Colon (tissue), 2 donors: Measurements from ENCODE around the gene MRTFB.

ENCODE experiments used
- FAIRE-seq: peaks from 2 replicates; lab custom pipeline; 2012; peaks lifted over from hg19 to GRCh38; lab: Jason Lieb, UNC
- donor health status: control.
- donor health status: control.

Gene MRTFB

DNA sequence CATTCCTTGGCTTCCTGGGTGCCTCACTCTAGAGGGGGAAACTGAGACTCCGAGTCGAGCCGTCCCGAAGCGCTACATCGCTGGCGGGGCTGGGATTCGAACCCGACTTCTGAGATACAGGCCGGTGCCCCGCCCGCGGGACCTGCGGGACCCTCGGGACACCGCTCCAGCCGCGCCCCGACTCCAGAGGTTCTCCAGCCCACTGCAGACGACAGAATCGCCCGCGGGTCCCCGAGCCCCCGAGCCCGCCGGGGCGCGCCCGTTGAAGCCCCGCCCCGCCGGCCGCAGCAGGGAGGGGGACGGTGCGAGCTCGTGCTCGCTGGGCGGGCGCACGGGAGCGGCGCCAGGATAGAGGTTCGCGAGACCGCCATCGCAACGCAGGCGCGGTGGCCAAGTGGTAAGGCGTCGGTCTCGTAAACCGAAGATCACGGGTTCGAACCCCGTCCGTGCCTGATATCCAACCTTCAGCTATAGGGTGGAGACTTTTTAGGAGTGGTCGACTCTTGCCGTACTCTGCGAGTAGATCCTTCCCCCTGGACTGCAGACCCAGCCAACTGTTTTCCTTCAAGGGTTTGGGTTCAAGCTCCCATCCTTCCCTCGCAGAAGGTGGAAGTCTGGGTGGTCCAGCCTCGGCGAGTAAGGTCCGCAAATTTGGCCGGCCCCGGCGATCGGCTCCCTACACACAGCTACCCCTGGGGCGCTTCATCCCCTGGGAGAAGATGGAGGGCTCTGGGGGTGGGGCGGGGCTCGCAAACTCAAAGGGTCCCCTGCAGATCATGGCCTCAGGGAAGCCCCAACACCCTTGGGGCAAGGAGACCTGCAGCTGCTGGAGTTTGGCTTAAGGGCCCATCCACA is 214.6 kb downstream of the MRTFB start:
- no peak for FAIRE-seq

DNA sequence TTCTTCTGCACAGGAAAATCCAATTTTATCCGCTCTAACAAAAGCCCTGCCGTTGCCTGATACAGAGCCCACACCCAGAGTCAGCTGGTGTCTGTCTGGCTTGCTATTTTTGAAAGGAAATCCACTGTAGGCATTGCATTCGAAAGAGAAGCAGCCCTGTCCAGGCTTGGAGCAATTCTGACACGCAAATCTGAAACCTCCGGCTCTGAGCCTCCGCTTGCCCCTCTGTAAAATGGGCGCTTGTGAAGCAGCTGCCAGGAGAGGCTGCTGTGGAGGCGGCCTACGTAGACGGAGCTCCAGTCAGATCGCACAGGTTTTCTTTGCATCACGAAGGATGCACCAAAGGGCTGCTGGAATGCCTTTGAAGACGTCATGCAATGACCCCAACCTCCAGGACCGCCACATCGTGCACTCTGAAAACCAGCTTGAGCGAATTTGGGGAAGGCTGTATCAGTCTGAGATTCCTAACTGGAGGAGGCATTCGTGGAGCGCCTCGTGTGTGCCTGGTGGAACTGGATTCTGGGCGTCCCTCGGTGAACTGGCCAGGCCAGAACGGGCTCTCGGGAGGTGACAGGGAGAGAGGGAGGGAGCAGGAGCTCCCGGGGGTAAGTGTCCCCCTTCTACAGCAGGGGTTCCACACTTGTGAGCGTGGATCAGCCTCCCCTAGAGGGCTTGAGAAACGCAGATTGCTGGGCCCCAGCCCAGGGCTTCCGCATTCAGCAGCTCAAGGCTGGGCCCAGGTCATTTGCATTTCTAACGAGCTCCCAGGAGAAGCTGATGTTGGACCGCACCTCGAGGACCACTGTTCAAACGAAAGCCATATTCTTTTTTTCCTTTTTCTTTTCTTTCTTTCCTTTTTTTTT is 215.5 kb downstream of the MRTFB start:
- FAIRE-seq: no peak

DNA sequence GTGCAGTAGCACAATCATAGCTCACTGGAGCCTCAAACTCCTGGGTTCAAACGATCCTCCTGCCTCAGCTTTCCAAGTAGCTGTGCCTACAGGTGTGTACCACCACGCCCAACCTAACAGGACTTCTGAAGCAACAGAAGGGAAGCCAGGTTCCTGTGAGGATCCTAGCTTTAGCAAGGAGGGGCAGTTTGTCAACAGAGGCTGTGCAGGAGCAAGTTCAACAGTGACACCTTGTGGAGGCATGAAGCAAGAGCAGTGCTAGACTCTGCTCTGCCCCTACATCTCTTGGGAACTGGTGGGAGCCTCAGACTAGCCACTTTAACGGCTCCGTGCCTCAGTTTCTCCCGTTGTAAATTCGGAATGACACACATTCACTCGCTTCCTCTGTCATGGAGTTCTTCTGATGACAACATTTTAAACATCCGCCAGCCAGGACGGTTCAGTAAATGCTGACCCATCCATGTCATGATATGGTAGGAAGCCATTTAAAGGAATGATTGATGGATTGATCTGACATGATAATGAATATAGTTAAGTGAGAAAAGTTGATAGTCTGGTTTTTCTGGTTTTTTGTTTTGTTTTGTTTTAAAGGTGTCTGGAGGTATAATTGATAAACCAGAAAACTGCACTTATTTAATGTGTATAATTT is 218.7 kb downstream of the MRTFB start:
- no peak for FAIRE-seq

DNA sequence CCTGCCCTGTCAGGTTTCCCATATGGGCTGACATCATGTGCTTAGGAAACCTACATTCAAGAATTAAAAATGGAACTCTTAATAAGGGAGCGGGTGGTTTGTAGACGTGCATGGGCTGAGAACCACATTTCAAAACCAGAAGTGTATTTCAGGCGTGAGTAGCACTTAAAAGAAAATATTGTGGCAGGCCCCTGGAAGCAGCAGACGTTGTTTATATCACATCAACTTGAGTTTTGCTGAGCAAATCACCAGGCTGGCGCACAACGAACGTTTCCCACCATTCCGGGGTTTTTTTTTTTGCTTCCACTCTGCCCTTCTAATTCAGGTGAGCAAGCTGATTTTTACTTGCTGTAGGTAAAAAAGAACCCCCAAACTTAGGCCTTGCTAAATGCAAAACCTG is 220.2 kb downstream of the MRTFB start:
- FAIRE-seq: no peak

DNA sequence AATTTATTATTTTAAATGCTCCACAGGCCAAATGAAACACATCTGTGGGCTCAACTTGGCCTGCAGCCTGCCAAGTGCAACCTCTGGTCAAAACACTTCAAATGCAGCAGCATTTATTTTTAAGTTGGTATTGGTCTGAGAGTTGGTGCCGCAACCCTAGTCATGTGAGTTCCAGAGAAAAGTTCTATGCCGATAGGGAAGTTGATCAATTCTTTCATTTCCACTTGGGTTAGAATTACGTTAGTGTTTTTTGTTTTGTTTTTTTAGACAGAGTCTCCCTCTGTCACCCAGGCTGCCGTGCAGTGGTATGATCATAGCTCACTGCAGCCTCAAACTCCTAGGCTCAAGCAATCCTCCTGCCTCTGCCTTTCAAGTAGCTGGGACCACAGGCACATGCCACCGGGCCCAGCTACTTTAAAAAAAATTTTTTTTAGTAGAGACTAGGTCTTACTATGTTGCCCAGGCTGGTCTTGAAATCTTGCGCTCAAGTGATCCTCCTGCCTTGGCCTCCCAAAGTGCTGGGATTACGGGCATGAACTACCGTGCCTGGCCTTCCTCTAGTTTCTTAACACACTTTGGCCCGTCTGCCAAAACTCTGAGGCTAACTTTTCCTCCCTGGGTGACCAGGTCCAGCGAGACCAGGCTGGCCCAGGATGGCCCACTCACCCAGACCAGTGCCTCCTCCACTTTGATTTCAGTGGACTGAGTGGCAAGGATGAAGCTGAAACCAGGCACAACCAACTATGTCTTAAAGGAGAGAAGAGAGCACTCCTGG is 221.1 kb downstream of the MRTFB start:
- no peak for FAIRE-seq

DNA sequence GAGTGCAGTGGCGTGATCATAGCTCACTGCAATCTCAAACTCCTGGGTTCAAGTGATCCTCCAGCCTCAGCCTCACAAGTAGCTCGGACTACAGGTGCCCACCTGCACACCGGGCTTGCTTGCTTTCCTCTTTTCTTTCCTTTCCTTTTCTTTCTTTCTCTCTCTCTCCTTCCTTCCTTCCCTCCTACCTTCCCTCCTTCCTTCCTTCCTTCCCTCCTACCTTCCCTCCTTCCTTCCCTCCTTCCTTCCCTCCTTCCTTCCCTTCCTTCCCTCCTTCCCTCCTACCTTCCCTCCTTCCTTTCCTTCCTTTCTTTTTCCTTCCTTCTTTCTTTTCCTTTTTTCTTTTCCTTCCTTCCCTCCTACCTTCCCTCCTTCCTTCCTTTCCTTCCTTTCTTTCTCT is 225.5 kb downstream of the MRTFB start:
- FAIRE-seq: no peak

DNA sequence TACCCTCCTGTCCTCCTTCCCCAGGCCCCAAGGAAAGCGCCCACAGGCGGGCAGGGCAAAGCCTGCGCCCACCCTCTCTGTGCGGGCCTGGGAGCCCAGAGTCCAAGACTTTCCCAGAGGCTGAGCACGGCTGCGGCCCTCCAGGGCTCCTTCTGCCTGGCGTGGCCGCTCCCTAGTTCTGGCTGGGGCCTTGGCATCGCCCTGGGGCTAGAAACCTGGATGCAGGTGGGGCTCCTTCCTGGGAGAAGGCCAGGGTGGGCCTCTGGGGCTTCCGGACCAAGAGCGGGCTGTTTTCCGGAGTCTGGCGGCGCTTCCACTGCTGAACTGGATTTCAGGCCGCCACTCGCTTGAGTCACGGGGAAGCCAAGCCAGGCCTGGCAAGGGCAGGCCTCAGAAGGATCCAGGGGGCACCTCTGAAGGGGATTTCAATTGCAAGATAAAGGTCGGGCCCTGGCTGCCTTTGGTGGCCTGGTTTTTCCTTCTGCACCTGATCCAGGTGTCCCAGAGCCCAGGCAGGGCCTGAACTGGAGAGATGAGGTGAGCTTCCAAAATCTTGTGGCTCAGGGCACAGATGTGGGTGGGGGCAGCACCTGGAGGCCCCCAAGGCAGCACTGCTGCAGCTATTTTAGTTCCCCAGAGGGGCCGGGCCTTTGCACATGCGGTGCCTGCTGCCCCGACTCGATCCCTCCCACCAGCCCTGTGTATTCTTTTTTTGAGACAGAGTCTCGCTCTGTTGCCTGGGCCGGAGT is 227.4 kb downstream of the MRTFB start:
- no peak for FAIRE-seq

DNA sequence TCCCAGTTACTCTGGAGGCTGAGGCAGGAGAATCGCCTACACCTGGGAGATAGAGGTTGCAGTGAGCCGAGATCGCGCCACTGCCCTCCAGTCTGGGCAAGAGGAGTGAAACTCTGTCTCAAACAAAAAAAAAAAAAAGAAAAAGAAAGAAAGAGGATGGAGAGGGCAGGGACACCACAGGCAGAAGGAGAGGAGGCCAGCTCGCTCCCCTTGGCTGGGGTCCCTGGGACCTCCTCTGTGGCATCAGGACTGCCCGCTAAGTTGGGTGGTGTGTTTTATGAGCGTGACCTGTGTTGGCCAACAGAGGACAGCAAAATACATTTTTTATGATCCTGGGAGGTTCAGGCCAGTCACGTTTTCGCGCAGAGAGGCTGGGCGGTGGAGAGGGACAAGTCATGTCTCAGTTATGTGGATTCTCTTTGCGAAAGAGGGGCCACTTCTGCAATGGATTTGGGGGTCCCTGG is 229.6 kb downstream of the MRTFB start:
- FAIRE-seq: no peak

DNA sequence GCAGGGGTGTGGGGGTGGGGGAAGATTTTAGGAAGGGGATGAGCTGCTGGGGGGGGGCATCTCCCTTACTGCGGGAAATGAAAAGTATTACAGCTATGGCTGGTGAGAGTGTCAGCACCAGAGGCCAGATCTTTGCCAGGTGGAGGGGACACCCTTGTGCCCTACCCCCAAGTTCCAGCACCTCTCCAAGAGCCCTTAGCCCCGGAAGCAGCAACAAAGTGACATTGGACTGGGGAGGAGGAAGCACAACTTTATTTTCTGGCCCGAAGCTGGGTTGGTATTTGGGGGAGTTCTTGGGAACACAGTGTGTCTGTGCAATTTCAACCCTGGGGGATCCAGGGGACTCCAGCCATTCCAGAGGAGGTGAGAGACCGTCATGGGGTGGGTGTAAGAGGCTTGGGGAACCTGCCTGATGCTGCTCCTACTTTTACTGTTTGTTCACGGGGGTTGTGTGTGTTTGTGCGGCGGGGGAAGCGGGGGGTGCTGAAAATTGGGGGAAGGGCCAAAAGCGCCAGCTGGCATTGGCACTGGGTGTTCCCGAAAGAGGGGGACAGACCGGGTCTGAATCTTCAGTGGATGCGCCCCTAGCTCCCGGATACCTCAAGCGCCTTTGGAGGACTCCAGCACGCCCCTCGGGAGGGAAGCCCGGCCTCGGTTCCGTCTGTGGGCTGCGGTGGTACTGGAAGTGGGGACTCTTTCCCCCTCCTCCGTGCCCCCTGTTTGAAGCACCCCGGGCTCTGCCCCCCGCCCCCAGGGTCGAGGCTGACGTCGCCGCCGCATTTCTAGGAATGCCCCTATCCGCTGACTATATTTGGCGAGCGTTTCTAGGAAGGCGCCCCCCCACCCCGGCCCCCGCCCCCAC is 230.3 kb downstream of the MRTFB start:
- no peak for FAIRE-seq

DNA sequence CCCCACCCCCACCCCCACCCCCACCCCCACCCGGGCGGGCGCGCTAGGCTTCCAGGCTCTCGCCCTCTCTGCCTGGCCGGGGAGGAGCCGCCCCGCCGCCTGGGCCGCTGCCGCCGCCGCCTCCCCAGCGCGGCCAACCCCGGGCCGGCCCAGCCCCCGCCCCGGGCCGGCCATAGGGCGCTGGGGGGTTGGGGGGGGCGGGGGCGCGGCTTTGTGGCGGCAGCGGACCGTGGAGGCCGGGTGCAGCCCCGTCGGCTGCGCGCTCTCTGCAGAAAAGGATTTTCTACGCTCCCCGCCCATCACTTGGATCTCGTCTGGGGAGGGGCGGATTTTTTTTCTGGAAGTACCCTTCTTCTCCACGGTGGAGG is 230.9 kb downstream of the MRTFB start:
- no peak for FAIRE-seq

DNA sequence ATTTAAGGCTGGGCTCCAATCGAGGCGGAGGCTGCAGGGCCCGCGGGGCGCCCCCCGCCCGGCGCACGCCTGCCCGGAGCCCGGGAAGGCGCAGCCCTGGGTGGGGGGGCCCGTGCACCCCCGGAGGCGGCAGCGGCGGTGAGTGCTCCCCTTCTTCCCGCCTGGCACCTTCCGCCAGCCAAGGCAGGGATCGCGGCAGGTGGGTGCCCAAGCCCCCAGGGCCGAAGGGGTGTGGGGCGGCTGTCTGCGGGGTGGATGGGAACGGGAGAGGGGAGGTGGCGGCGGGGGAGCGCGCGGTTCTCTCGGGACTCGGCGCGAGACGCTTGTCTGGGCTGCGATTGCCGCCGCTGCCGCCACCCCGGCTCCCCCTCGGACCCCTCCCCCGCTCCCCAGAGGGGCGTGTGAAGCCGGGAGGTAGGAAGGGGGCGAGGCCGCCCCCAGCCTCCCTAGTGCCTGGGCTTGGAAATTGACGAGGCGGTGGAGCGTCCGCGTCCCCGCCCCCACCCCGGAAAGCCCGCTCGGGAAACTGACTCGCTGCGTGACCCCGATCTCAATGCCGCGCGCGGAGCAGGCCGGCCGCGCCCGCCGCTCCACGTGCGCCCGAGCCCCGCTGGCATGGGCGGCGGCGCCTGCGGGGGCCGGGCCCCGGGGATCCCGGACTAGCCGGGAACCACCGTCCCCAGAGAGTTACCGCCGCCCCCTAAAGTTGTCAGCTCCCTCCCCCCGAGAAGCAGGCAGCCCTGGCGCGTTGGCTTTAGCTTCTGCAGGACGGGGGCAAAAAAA is 231.5 kb downstream of the MRTFB start:
- no peak for FAIRE-seq

DNA sequence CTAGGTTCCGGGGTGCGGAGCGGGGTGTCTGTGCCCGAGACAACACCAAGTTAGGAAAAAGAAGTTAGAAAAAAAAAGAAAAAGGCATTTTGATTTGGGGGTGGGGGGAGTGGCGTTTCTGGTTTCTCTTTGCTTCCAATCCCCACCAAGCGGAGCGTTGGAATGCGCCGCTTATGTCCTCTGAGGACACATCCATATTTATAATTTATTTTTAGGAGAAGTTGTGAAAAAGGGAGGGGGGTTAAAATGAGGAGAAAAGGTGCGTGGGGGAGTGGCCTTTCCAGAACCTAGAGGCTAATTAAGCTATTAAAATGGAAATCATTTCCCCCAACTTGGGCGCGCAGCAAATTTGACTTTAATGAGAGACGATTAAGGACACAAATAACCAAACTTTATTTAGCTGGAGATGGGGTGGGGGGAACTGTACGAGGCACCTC is 232.1 kb downstream of the MRTFB start:
- no peak for FAIRE-seq

DNA sequence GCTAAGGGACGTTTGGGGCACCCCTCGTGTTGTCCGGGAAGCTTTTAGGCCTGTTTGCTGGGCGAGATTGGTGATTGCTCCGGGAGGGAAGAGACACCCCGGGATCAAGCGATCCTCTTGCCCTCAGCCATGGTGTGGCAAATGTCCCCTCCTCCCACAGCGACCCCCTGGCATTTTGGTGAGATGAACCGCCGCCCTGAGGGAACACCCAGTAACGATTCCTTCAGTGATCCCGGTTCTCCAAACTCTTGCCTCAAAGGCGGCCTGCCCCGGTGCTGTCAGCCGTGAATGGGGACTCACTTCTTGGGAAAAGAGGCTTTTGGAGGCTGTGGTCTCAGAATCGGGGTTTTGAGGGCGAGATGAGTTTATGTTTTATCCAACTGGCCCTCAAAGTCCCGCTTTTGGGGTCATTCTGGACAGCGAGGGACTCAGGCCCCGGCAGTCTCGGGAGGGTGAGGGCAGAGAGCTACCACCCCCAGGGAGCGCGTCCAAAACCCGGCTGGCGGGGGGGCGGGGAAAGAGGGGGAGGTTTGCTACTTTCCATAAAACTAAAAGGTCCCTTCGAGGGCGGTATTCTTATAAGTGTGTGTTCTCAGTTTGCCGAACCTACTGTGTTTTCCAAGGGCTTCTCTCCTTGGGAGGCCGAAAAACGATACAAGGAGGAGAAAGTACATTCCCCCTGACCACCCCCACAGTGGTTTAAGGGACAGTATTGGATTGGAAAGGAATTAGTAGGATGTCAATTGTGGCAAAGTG is 232.7 kb downstream of the MRTFB start:
- FAIRE-seq: no peak

DNA sequence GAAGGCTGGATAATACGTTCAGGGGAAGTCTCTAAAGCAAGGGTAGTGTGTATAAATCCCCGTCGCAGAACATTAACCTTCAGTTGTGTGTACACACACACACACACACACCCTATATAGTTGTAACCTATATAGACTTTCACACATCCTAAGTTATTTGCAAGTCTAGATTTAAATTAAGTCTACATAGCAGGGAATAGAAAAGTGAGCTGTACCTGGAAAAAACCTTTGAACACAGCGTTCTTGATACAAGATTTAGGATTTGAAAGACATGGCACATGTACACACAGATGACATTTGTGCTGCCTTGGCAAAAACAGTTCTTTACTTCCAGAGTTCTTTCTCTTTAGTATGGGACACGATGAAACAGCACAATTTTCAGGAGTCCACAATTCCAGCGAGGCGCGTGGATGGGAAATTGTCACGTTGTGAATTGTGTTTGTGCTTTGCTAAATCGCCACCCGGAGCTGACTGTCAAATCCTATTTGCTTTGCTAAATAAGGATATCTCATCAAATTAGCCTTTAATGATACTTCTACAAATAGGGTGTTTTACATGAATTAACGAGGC is 233.9 kb downstream of the MRTFB start:
- no peak for FAIRE-seq

DNA sequence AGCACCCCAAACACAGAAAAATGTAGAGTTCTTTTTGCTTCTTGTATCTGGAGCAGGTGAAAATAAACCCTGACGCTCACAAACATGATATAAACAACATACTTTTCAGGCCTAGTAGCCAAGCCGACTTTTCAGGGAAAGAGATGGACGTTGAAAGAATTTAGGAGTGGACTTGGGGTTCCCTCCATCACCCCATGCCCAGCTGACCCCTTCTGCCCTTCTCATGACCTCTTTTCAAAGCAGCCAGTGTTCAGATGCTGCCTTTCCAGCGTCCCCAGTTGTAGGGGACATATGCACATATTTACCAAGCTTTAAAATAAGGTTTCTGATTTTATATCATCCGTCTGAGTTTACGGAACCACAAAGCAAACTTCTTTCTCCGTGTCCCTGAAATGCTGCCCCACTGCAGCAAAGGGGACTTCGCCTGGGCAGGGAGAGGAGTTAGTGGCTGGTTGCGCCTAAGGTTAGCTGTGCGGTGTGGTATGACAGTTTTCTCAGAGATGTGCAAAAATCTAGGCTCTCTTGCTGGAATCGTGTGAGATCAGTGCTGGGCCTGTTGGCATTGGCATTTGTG is 235.5 kb downstream of the MRTFB start:
- FAIRE-seq: no peak

DNA sequence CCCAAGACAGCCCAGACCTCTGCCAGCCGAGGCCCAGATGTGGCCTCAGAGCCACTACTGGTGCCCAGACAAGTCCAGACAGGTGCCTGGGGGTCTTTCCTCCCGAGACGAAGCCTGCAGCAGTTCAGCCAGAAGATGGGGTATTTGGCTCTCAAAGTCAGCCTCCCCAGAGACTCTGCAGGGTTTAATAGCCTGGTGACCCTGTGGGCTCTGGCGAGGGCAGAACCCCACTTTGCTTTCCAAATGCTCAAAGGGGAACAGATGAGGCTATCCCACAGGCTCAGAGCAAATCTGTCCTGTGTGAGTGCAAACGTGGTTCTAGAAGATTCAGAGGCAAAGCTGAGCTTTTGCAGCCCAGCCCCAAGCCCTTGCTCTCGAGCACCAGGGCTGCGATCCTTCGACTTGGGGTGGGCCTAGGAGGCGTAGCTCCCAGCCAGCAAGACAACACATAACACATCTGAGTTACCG is 236.0 kb downstream of the MRTFB start:
- FAIRE-seq: no peak

DNA sequence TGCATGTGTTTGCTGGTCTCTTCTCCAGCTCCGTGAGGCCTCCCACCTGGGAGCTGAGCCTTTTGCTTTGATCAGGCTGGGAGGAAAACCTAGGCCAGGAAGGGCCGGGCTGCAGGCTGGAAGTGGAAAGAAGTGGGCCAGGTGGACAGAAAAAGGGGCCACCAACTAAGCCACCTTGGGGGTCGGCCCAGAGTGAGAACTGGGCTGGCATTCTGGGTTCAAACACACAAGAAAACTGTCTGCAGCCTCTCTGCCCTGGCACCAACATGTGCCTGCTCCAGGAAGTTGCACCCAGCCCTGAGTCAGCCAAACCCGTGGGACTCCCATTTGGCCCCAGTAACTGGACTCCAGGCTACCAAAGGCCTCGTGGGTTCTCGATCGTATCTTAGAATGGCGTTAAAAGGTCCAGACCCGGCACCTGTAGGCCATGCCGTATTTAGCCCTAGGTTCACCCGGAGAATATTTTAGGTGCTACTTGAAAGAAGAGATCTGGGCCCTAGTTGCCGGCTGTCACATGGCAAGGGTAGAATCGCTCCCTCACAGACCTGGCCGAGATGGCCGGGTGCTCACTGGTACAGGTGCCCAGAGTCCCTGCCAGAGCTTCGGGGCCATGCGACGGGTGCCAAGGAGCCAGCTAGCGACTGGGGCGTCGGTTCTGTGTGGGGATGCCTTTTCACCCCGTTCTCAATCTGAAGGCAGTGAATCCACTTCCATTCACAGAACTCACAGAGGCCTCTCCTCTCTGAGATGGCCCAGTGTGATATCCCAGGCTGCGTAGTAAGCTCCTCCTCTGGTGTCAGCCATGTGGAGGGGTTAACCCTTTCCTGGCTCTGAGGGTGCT is 236.6 kb downstream of the MRTFB start:
- FAIRE-seq: no peak
